Fibroblast of skin of left quadriceps (primary cell): ENCODE results near the gene CCDC106.

Experiments used
- DNase-seq, 2 experiments: peaks; one replicate each; pipeline ENCODE4 v3.0.0-alpha.2; 2013; ENCODE audit warnings: low read depth in 2 of 2

CCDC106 gene

DNA sequence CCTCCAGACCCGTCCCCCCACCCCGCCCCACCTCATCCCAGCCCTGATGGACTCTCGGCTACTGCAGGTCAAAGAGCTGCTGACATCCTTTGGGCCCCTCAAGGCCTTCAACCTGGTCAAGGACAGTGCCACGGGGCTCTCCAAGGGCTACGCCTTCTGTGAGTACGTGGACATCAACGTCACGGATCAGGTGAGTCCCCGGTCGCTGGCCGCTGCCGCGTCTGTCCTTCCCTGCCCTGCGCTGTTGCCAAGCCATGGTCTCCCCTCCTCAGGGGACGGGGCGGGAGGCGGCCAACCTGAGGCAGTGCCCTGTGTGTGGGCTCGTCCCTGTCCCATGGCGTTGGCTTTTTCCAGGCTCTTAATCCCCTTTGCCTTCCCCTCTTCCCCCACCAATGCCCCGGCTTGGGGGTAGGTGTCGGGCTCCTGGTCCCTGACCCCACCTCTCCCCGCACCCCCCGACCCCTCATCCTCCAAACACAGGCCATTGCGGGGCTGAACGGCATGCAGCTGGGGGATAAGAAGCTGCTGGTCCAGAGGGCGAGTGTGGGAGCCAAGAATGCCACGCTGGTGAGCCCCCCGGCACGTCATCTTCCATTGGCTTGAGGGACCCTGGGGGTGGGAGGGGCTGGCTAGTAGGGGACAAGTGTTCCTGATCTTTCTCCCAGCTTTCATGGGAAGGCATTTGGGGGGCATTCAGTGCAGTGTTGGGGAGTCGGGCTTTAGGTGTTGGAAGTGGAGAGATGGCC, 20.8 kb downstream of the CCDC106 start:
- DNase-seq = no peak

DNA sequence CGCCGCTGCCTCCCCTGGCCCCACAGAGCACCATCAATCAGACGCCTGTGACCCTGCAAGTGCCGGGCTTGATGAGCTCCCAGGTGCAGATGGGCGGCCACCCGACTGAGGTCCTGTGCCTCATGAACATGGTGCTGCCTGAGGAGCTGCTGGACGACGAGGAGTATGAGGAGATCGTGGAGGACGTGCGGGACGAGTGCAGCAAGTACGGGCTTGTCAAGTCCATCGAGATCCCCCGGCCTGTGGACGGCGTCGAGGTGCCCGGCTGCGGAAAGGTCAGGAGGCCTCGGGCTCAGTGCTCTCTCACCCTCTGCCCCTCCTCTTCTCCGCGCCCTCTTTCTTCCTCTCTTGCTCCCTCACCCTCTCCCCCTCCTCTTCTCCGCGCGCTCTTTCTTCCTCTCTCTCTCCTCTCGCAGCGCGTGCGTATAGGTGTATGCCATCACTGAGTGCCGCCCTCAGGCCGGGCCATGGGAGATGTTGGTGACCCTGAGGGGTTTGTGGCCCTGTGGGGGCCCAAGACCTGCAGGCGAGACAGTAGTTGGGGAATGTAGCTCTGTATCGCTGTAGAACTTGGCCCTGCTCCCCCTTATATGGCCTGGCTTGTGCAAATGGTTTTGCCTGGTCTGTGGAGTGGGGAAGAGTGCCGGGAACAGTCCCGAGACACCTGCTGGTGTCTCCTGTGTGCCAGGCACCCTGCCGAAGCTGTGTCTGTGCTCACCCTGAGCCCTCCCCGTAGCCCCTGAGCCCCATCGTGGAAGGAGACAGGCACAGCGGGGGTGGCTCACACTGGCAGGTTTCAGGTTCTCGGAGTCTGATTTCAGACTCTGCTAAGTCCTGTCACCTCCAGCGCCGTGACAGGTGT, 21.6 kb downstream of the CCDC106 start:
- no peak for DNase-seq

DNA sequence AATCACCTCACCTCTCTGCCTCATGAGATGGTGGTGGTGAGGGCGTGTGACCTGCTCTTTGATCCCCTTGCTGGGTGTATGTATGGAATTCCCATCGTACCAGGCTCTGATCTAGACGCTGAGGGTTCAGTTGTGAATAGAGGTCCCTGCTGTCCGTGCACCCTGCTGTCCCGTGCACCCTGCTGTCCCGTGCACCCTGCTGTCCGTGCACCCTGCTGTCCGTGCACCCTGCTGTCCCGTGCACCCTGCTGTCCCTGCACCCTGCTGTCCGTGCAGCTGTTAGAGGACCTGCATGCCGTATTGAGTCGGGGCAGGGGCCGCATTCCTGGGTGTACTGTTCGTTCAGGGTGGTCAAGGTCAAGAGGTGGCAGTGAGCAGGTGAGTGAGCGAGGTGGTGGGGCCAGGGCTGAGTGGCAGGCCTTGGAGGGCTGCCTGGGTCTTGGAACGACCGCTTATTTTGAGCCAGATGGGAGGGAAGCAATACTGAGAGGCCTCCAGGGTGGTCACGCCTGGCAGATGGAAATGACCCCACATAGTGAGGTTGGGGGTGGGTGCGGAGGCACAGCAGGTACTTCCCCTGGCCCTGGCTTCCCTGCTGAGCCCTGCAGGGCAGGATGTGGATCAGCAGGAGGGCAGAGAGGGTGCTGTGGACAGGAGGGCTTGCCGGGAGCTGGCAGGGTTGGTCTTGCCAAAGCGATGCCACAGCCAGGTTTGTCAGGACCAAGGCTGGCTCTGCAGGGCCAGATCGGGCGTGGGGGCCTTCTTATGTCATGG, 22.5 kb downstream of the CCDC106 start:
- no peak for DNase-seq

DNA sequence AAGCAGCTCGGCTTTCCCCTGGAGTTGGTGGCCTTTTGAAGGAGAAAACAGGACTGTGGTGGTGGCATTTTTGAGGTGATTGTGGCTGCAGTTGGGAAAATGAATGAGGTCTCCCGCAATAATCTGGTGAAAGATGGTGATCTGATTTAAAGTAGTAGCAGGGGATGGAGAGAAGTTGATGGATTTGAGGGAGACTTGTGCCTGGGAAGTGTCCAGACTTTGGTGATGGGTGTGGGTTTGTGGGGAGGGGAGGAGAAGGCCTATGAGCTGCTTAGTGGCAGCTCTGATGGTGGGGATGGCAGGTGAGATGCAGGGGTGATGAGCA, 23.0 kb downstream of the CCDC106 start:
- DNase-seq = no peak

DNA sequence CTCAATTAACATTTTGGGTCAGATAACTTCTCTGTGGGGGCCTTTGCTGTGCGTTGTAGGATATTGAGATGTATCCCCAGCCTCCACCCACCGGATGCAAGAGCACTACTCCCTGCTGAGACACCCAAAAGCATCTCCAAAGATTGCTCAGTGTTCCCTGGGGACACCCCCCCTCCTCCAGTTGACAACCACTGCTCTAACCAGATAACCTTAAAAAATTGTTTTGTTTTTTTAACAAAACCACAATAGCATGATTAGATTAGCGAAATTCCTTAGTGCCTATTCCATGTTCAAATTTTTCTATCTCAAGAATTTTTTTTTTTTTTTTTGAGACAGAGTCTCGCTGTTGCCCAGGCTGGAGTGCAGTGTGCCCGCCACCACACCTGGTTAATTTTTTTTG, 24.4 kb downstream of the CCDC106 start:
- DNase-seq = no peak

DNA sequence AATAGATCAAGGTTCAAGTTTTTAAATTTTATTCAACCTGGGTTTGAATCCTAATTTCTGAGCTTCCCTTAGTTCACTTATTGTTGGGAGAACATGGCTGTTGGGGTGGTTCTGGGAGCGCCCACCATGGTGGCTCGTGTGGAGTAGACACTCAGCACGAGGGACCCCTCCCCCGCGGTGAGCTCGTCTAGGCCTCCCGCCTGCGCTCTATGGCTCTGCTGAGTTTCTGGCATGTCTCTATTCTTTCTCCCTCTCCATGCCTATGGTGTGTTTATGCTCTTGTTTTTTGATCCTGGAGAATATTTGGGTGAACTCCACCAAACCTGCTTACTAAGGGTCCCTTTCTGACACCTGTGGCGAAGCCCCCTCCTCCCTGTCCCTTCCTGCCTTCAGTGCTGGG, 25.5 kb downstream of the CCDC106 start:
- DNase-seq = no peak

DNA sequence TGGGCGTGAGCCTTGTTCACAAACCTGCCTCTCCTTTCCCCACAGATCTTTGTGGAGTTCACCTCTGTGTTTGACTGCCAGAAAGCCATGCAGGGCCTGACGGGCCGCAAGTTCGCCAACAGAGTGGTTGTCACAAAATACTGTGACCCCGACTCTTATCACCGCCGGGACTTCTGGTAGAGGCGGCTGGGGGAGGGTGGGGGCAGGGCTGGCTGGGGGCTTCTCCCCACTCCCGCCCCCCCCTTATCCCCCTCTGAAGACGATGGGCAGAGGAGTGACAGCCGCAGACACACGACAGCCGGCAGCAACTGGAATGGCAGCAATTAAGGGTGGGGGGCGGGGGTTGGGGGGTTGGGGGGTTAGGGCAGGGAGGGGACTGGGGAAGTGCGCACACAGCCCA, 25.9 kb downstream of the CCDC106 start:
- DNase-seq = no peak

DNA sequence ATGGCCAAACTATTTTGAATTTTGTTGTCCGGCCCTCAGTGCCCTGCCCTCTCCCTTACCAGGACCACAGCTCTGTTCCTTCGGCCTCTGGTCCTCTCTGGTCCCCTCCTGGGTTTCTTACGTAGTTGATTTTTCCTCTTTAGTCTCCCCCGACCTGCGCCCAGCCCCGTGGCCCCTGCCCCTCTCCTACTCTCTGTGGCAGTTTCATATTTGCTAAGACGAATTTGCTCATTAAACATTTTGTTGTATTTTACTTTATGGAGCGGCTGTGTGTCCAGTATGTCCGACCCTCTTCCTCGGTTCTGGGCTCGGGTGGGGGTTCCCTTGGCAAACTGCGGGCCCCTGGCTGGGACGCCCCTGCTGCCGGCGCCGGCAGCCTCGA, 26.4 kb downstream of the CCDC106 start:
- no peak for DNase-seq

DNA sequence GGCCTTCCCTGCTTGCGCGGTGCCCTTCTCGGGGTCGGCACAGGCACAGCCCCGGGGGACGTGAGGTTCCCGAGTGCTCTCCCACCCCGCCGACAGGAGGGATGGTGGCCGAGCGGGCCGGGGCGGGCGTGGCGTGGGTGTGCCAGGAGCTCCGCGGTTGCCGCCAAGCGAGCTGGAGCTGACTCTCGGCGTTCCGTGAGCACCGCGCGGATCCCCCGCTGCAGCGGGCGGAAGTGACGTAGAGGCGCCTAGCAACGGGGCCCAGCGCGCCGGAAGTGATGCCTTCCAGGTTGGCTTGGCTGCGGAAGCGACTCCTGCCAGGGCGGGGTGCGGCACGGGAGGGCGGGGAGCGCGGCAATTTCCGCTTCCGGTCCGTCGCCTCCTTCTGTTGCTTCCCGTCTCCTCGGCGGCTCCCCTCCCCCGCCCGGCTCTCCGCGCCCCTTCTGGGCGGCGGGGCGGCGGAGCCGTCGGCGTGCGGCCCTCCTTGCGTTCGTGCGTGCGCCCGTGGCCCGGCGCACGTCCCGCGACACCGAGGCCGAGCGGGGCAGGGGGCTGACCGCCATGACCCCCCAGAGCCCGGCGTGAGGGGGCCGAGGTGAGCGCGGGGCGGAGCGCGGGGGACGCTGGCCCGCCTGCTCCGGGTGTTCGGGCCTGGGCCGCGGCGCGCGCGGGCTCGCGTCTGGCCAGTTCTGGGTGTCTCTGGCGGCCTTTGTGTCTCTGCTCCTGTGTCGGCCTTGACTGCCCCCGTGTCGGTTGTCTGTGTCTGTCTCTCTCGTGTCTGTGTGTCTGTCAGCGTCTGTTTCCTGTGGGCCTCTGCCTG, 27.0 kb downstream of the CCDC106 start, which contains the start of gene EPN1:
Gene EPN1 (plus strand): TSS at position 386 of the 820 bp plus-strand sequence. CDS start 3,402 bp downstream, outside the sequence.
- DNase-seq = peak; percentile 91

DNA sequence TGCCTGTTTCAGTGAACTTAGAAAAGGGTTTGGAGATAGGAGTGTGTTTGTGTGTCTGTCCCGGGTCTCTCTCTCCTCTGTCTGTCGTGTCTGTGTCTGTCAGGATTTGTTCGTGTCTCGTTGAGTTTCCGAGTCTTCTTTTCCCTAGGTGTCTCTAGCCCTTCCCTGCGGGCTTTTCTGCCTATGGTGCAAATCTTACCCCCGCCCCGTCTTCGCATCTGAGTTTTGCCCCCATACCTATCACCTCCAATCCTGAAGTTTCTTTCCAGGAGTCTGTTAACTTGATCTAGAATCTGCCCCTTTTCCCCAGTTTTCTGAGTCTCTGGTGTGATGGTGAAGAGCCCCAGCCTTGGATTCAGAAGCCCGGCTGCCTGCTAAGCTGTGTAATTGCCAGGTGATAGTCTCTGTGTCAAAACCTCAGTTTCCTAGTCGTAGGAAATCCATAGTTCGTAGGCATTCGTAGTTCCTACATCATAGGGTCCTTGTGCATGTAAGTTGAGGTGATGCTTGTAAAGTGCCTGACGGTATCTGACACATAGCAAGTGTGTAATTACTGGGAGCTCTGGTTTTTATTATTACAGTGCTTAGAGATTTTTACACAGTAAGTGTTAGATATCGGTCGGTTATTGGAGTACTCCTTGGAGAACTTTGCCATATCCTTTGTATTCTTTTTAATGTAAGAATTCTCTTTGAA, 27.8 kb downstream of the CCDC106 start:
- DNase-seq = no peak

DNA sequence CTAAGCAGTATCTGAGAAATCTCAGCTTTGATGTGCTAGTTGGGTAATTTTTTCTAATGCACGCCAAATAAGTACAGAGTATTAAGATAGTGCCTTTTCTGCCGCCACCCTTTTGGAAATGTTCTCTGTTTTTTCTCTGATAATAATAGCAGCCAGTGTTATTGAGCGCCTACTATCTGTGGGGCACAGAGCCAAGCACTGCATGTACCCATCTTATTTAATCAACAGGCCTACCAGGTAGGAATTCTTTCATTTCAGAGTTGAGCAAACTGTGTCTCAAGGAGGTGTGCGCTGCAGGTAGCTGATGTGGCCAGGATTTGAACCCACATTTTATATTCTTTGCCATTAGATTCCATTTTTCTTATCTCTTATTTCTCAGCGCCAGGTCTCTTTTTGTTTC, 28.4 kb downstream of the CCDC106 start:
- no peak for DNase-seq

DNA sequence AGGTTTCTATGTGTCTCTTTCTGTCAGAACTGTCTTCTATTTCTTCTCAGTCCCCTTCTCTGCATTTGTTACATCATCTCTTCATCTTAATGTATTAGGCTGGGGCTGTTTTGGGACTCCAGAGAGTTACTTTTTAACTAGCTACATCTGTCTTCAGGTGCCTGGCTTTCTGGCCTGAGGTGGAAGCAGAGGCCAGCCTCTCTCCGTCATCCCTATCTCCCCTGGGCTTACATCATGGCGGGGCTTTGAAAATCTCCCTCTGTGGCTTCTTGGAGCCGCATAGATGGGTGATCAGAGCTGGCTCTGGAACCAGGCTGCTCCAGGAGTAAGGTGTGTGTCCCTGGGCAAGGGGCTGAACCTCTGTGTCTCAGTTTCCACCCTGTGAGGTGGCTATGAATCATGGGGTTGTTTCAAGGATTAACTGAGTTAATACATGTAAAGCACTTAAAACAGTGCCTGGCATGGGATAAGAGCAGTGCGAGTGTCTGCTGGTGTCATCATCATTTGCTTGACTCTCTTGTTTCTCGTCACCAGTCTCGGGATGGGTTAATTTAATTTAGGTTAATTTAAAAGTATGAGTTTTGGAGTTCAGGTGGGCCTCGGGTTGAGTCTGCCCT, 29.0 kb downstream of the CCDC106 start:
- DNase-seq = no peak

DNA sequence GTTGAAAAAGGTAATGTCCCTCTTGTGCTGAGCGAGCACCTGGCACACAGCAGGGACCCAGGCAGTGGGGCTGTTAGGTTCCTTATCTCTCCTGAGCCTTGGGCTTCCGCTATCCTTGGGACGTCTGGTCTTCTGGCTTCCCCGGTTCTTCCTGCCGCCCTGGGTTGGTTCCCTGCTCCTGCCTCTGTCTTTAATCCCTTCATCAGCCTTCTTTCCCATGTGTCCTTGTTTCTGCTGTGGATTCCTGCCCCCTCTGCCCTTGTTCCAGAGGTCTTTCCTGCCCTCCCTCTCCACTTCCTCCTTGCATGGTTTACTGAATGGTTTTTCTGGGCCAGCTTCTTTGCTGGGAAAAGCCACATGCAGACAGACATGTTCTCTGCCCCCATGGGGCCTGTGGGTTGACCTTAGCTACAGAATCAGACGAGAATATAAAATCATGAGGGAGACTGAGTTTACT, 29.6 kb downstream of the CCDC106 start:
- no peak for DNase-seq

DNA sequence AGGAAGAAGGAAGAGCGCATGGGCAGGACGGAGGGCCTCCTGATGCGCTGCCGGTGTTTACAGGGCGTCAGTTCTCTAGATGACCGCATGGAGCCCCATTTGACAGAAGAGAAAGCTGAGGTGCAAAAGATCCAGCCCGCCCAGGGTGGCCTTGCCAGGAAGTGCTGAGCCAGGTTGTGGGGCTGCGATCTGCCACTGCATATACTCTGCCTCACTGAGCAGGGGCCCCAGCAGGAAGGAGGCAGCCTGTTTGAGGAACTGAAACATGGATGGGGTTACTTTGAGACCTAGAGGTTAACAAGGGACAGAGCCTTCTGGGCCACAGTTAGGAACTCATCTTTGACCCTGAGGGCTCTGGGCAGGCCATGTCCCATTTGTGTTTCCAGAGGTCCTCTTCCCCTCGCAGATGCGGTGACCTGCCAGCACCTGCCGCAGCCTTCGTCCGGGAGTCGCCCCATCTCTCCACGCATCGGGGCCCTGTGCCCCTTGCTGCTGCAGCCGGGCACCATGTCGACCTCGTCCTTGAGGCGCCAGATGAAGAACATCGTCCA, 30.2 kb downstream of the CCDC106 start:
- no peak for DNase-seq

DNA sequence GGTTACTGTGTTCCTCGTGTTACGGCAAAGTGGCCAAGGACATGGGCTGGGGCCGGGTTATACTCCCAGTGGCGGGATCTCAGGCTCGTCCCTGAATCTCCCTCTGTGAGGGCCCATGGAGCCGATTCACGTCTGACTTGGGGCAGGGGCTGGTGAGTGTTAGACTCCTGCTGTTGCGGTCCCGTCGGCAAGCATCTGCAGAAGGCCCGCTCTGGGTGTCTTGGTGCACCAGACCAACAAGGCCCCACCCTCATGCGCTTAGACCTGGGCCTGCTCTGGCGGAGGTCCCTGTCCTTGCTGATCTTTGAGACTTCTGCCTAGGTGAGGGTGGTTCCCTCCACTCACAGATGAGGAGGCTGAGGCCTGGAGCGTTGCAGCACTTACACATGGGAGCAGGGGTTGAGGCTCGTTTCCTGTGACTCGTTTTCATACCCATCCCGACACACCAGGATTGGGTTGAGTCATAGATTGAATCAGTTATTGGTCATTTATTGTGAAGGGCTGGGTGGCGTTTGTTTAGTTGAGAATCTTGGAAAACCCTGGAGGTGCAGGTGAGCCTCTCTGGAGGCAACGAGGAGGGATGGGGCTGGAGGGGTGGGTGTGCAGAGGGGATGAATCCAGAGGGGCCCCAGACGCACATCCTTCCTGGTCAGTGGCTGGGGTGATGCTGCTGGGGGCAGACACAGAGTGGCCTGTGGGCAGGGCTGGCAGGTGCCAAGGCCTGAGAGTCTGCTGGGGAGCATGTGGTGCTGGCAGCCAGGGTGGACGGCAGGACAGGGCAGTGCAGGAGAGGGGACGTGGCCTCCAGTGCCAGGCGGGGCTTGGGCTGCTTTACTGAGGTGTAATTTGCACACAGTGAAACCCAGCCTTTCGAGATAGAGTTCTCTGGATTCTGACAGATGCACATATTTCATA, 31.6 kb downstream of the CCDC106 start:
- DNase-seq = no peak

DNA sequence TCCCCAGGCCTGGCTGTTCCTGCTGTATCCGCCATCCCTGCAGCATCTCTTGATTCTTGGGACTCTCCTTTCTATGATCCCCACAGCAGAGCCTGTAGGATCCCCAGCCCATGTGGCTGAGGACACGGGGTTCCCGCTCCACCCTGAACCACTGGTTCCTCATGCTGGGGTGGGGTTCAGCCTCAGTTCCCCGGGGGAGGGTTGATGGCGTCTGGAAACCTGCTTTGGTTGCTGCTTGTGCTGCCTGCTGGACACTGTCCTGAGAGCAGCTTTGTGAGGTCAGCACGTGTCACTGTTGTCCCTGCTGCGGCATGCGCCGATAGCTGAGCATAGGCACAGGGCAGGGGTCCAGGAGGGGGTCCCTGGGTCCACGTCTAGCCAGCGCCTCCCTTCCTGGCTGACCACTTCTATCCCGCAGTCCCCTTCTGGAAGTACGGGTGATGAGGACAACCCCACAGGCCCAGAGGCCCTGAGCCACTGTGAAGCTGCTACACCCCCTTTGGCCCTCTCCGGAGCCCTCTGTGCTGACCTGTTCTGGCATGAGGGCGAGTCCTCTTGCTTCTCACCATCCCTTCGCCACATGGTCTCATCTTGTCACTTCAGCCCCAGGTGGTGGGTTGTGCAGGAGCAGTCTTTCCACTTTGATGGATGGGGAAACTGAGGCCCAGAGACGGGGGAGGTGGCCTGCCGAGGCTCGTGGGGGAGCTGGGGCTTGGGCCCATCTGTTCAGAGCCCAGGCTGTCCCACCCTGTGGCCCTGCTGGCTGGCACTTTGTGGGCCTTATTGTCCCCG, 32.5 kb downstream of the CCDC106 start:
- no peak for DNase-seq

DNA sequence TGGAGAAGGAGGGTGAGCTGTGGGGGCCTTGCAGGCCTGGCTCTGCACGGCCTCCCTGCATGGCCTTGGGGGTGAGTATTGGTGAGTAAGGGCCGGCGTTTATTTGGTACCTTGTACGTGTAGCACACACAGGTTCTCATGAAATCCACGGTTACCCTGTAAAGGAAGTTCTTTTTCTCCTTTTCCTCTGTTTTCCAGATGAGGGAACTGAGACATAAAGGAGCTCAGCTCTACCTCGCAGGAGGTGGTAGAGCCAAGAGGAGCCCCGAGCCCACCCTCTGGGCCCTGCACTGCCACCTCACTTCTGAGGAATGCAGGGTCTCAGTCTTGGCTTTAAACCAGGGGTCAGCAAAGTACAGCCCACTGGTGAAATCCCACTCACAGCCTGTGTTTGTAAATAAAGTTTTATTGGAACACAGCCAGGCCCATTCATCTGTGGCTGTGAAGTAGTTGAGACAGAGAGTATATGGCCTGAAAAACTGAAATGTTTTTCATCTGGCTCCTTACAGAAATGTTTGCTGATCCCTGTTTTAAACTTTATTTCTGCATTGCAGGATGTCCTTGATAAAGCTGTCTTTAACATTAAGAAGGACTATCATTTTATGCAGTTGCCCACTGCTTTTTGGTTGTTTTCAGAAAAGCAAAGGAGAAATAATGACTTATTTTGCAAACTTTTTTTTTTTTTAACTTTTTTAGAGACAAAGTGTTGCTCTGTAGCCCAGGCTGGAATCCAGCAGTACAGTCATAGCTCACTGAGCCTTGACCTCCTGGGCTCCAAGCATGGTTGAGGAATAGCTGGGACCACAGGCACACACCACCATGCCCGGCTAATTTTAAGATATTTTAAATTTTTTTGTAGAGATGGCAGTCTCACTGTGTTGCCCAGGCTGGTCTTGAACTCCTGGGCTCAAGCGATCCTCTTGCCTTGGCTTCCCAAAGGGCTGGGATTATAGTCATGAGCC, 33.4 kb downstream of the CCDC106 start:
- DNase-seq = no peak
